Prostate gland (tissue), 2 donors: ENCODE measurements around the gene TEX14. TPM values are rescaled to one million over a fixed set of nuclear protein-coding genes. Genes with fewer than 3 reads are reported as not detected.

Experiments used
- DNase-seq: peaks from one replicate; pipeline ENCODE4 v3.0.0-alpha.2; 2019; ENCODE audit warnings: low spot score
- H3K27ac ChIP-seq, 2 donors: fragments of 200-600 bp; sonication (generic); 2 replicates each; pipeline ENCODE4 v1.5.1; 2017 to 2019
- H3K27me3 ChIP-seq: fragments of 200-600 bp; sonication (generic); replicated peaks from 2 replicates; pipeline ENCODE4 v1.5.1; 2019; ENCODE audit not compliant: insufficient read depth
- H3K36me3 ChIP-seq, 2 donors: fragments of 200-600 bp; sonication (generic); 1 replicate in 1 of 2; 2 replicates in 1 of 2; pipeline versions ENCODE4 v1.5.1 to v1.8.1; 2017 to 2019
- H3K4me1 ChIP-seq: fragments of 200-600 bp; sonication (generic); replicated peaks from 2 replicates; pipeline ENCODE4 v1.5.1; 2019
- H3K4me3 ChIP-seq, 2 donors: fragments of 200-600 bp; sonication (generic); 2 replicates each; pipeline ENCODE4 v1.5.1; 2017 to 2019
- H3K9me3 ChIP-seq: fragments of 200-600 bp; sonication (generic); 2 replicates; pipeline ENCODE4 v1.5.1; 2017
- CTCF ChIP-seq, 4 experiments: fragments of 200-600 bp in 2 of 4; fragments of 450-650 bp in 2 of 4; sonication (generic) in 2 of 4; IDR thresholded peaks; 1 replicate in 3 of 4; 2 replicates in 1 of 4; pipeline ENCODE4 v1.5.1; 2016 to 2019; ENCODE audit warnings: antibody characterized with exemption in 4 of 4, mild to moderate bottlenecking in 2 of 4, moderate library complexity in 2 of 4
- POLR2A ChIP-seq: fragments of 450-650 bp; IDR thresholded peaks from one replicate; pipeline ENCODE4 v1.6.1; 2016; ENCODE audit warnings: antibody characterized with exemption, mild to moderate bottlenecking
- POLR2AphosphoS5 ChIP-seq: sonication (generic); formaldehyde crosslinking; IDR thresholded peaks from one replicate; pipeline ENCODE4 v1.6.1; 2017; ENCODE audit warnings: antibody characterized with exemption
- WGBS: methylation state at CpG from one replicate; pipeline ENCODE4 v1.1.5; 2018; 5-methylcytosine and 5-hydroxymethylcytosine counted together
- intact Hi-C: fragments of 100-400 bp; cut with DNase I; formaldehyde crosslinking; loops from one replicate; pipeline ENCODE4 v1.14.2; 2022
- total RNA-seq, 2 donors: library from RNA; depleted of rRNA; stranded (reverse); fragments of >200 nt; gene quantifications; one replicate each; pipeline ENCODE4 v1.1.0, GENCODE V29; 2016

TEX14 gene
- total RNA-seq = 10 to 100 TPM in 1 of 2 donors, under 1 TPM in 1; 0.50 to 14.3 TPM

DNA sequence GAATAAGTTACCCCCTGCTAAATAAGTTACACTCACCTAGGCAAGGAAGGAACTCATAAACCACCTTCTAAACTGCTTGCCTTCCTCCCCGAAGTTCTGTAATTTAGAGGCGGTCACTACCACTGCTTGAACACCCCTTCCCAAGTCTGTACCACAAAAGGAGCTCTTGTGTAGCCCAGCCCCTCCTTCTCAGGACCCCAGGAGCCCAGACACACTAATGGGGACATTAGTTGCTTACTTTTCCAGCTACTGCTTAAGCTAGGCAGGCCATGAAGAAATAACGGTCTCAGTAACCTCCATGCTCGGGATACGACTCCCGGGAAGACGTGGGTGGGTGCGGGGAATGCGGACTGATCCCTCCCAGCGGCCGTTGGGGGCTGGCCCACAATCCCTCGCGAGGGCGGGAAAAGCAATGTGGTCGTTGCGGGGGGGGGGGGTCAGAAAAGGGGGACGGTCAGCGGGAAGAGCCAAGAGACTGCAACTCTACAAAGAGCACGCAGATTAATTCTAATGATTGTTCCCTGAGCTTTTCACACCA is at the start of gene TEX14:
Gene TEX14, minus strand, starts transcription at position 345 of the 538 bp plus-strand sequence. CDS start 40,044 bp downstream, outside the sequence.
- no peaks in the 10 kb centered on the region for H3K36me3 ChIP-seq
- H3K4me3 ChIP-seq = peak within 1 kb of the TSS; percentile 54 to 58
- H3K27me3 ChIP-seq = no peaks in the 10 kb centered on the region
- no peaks in the 10 kb centered on the region for H3K9me3 ChIP-seq
- peak within 1 kb of the TSS; percentile 81 to 84 for H3K27ac ChIP-seq
- 81% methylated on average over 19 of the region's 19 CpGs for WGBS
- no peak for TF ChIP-seq POLR2AphosphoS5
- TF ChIP-seq CTCF (IDR thresholded peaks at IDR 0.05) = no peak
- TF ChIP-seq POLR2A = no peak
- DNase-seq = no peak
- no peaks in the 10 kb centered on the region for H3K4me1 ChIP-seq
- intact Hi-C loops = loop anchor here (5.0 kb wide), 1 partner anchor 174 kb away; no protein-coding TSS in a partner anchor

DNA sequence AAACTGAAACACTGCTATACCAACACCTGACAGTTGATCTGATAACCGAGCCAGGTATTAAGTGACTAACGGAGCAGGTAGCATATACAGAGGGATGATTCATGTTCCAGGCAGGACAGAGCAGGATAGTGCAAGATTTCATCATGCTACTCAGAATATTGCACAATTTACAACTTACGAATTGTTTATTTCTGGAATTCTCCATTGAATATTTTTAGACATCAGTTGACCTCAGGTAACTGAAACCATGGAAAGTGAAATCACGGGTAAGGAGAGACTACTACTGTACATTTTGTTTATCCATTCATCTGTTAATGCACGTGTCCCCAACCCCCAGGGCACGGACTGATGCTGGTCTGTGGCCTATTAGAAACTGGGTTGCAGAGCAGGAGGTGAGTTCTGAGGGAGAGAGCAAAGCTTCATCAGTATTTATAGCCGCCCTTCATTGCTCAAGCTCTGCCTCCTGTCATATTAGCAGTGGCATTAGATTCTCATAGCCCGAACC is 49.3 kb upstream of the TEX14 start:
- no peak for DNase-seq
- intact Hi-C loops = no loop called here
- Histone ChIP-seq H3K27me3 (no peaks in the 10 kb centered on the region), H3K4me3 (no peak overlapping the region), H3K9me3 (no peaks in the 10 kb centered on the region), H3K36me3 (no peaks in the 10 kb centered on the region), H3K4me1 (no peaks in the 10 kb centered on the region), H3K27ac (no peak overlapping the region)
- WGBS = 71% methylated on average over 8 of the region's 8 CpGs
- TF ChIP-seq POLR2A (no peak), CTCF (IDR thresholded peaks at IDR 0.05) (no peak), POLR2AphosphoS5 (peak; percentile 32)

GRCh38 chr17:58734811-58735210 is 43.0 kb upstream of the TEX14 start:
- TF ChIP-seq CTCF (IDR thresholded peaks at IDR 0.05) = no peak
- TF ChIP-seq POLR2AphosphoS5 = no peak
- no peak for TF ChIP-seq POLR2A
- Histone ChIP-seq H3K4me1 (no peaks in the 10 kb centered on the region), H3K36me3 (no peaks in the 10 kb centered on the region), H3K27me3 (no peaks in the 10 kb centered on the region), H3K4me3 (no peak overlapping the region), H3K9me3 (no peaks in the 10 kb centered on the region), H3K27ac (no peak overlapping the region)
- 82% methylated on average over 3 of the region's 3 CpGs for WGBS
- intact Hi-C loops = no loop called here
- no peak for DNase-seq

DNA sequence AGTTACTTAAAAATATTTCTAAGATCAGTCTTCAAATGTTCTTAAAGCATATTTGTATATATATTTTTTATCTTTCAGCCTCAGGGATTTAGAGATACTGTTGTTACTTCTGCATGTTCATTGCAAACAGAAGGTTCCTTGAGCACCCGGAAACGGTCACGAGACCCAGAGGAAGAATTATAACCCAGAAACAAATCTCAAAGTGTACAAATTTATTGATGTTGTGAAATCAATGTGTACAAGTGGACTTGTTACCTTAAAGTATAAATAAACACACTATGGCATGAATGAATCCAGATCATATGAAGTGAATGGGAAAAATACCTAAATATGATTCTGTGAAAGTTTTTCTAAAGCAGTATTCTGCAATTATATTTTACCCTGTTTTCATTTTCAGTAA is 42.2 kb upstream of the TEX14 start:
- 78% methylated on average over 3 of the region's 3 CpGs for WGBS
- Histone ChIP-seq H3K27ac (peak overlapping the region in 1 of 2 donors; percentile 58), H3K9me3 (no peaks in the 10 kb centered on the region), H3K36me3 (no peaks in the 10 kb centered on the region), H3K4me1 (no peaks in the 10 kb centered on the region), H3K27me3 (no peaks in the 10 kb centered on the region), H3K4me3 (no peak overlapping the region)
- TF ChIP-seq POLR2A (no peak), POLR2AphosphoS5 (peak; percentile 66), CTCF (IDR thresholded peaks at IDR 0.05) (no peak)
- intact Hi-C loops = no loop called here
- peak; percentile 14 for DNase-seq

DNA sequence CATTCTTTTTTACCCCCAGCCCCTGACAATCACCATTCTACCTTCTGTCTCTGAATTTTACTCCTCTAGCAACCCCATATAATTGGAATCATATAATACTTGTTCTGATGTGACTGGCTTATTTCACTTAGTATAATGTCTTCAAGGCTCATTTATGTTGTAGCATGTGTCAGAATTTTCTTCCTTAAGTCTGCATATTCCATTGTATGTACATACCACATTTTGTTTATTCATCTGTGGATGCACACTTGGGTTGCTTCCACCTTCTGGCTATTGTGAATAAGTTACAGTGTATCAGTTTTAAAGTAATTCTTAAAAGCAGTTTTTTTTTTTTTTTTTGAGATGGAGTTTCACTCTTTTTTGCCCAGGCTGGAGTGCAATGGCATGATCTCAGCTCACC is 39.1 kb upstream of the TEX14 start:
- H3K36me3 ChIP-seq = no peaks in the 10 kb centered on the region
- H3K27ac ChIP-seq = no peak overlapping the region
- H3K4me3 ChIP-seq = no peak overlapping the region
- no peak for TF ChIP-seq POLR2AphosphoS5
- TF ChIP-seq CTCF (IDR thresholded peaks at IDR 0.05) = no peak
- no peak for TF ChIP-seq POLR2A
- no peaks in the 10 kb centered on the region for H3K4me1 ChIP-seq
- H3K9me3 ChIP-seq = no peaks in the 10 kb centered on the region
- no peaks in the 10 kb centered on the region for H3K27me3 ChIP-seq
- no peak for DNase-seq
- intact Hi-C loops = no loop called here
